ENCODE measurements around the gene APOC3. TPM values are rescaled to one million over a fixed set of nuclear protein-coding genes. Genes with fewer than 3 reads are reported as not detected.

Gene APOC3
- total and polyA plus RNA-seq, 10 of the 15 experiments (the other 5 are each of a cell fraction or from before 2014, with no cell fraction given) = 1.9 TPM; not detected in 9

DNA sequence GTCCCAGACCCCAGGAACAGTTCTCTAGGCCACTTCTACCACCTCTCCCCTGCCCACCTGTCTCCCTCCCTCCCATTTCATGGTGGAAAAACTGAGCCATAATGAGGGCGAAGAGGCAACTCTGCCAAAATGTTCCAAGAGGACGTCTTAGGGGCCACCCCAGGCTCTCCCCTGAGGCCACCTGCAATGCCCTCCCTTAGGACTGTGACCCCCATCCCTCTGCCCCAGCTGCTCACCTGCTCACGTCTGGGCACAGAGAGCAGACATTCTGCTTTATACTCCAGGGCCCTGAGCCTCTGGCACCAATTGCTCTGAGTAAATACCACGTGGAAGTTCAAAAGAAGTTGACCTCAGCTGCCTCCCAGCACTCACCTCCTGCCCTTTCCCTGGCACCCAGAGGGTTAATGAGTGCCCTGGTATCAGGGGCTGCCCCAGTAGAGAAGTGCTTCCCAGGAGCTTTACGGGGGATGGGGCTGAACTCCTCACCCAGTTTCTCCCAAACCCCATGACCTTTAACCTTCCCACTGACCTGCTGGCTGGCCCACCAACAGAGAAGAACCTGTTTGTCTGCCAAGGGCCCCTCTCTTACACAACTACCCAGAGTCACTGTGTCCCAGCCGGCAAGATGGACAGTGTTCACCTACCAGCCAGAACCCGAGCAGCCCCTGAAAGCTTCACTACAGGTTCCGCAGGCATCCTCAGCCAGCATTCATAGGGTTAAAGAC, 37.4 kb upstream of the APOC3 start:
- BruUV-seq (replicated peaks) = no TSS peak

DNA sequence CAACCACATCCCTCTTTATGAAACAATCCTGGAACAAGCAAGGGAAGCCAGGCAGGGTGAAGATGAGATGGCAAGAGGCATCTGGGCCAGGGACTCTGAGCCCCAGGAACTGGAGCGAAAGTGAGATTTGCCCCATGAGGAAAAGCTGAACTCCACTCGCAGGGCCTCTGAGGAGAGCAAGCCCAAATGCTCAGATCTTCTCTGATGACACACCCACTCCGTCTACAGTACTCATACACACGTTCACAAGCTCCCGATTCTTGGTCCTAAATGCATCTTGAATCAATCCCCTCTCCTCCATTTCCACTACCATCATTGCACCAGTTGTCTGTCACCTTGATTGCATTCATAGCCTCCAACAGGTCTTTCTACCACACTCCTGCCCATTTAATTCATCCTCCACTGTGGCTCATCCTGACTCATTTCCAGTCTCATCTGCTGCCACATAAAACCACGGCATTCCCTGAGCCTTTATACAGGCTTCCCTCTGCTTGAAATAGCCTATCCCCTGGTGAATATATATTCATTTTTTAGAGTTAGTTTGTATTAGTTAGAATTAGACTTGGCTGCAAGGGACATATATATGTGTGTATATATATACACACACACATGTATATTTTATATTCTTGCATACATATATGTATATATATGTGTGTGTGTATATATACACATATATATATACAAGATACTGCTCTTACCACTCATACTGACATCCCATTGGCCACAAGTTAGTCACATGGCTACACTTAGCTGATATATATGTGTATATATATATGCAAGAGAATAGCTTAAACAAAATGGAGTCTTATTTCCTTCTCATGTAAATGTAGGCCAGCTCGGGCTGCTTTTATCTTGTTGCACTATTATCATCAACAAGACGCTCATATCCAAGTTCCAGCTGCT, 36.6 kb upstream of the APOC3 start:
- in situ Hi-C loops (cut with MboI) (no loop called here), intact Hi-C loops (cut with micrococcal nuclease; ENCODE audit: unreplicated experiment) (loop anchor here (5.0 kb wide), 1 partner anchor 434 kb away; no protein-coding TSS in a partner anchor)
- Histone ChIP-seq H3K9ac (ENCODE audit: control insufficient read depth, insufficient read depth, low read length) (no peak overlapping the region), H3K27ac (ENCODE audit: control insufficient read depth, insufficient read depth) (no peak overlapping the region), H4K20me1 (ENCODE audit: control insufficient read depth, insufficient read depth) (no peaks in the 10 kb centered on the region), H3K4me1 (ENCODE audit: control insufficient read depth, insufficient read depth, low read length) (peaks cover 9% of the 10 kb centered on the region), H3K36me3 (ENCODE audit: control insufficient read depth in 2 of 2, insufficient read depth in 2 of 2, low read length in 1 of 2) (no peaks in the 10 kb centered on the region), H3K9me3 (replicated peaks; ENCODE audit: control insufficient read depth, insufficient read depth, low read length) (no peaks in the 10 kb centered on the region), H3K4me2 (ENCODE audit: control insufficient read depth, insufficient read depth) (no peak overlapping the region), H3K79me2 (ENCODE audit: control insufficient read depth, insufficient read depth, low read length) (no peaks in the 10 kb centered on the region; the same call in 1 of the 2 replicates), H3K27me3 (replicated peaks in 1 of 2; ENCODE audit: control insufficient read depth in 2 of 2, insufficient read depth in 2 of 2, low read length in 1 of 2) (no peaks in the 10 kb centered on the region), H2AFZ (ENCODE audit: control insufficient read depth, low read depth, low read length) (no peak overlapping the region), H3K4me3 (no peak overlapping the region)
- ChIA-PET CTCF (interaction anchor here (0.6 to 10.9 kb wide), 12 partner anchors 10 to 433 kb away, joined by 3 to 183 read pairs (median 4); partner anchors contain the start of gene APOA1), POLR2A (interaction anchor here (0.9 kb wide), 1 partner anchor 18 kb away, joined by 4 read pairs; no protein-coding TSS in a partner anchor), SMC1A (ENCODE audit: uncharacterized antibody, unreplicated experiment) (interaction anchor here (0.6 to 5.1 kb wide), 6 partner anchors 12 to 437 kb away, joined by 3 to 42 read pairs (median 4); no protein-coding TSS in a partner anchor), RAD21 (ENCODE audit: unreplicated experiment) (interaction anchor here (0.8 to 3.5 kb wide), 4 partner anchors 42 to 313 kb away, joined by 3 to 56 read pairs (median 8); partner anchors contain the start of gene APOA1)
- no peak for FAIRE-seq
- ATAC-seq = no peak
- 54% methylated on average over 8 of the region's 8 CpGs for WGBS (ENCODE audit: insufficient coverage, insufficient replicate concordance, low lambda C conversion rate, missing lambda C conversion rate)
- TF ChIP-seq IKZF1 (conservative IDR thresholded peaks at IDR 0.05) (no peak), WRNIP1 (IDR thresholded peaks at IDR 0.05; ENCODE audit: borderline replicate concordance, low read depth, low read length) (no peak), NFXL1 (IDR thresholded peaks at IDR 0.05; ENCODE audit: borderline replicate concordance) (no peak), ZZZ3 (IDR thresholded peaks at IDR 0.05; ENCODE audit: control insufficient read depth, insufficient read length, low read depth) (no peak)
- TF ChIP-seq, protein P1, sequence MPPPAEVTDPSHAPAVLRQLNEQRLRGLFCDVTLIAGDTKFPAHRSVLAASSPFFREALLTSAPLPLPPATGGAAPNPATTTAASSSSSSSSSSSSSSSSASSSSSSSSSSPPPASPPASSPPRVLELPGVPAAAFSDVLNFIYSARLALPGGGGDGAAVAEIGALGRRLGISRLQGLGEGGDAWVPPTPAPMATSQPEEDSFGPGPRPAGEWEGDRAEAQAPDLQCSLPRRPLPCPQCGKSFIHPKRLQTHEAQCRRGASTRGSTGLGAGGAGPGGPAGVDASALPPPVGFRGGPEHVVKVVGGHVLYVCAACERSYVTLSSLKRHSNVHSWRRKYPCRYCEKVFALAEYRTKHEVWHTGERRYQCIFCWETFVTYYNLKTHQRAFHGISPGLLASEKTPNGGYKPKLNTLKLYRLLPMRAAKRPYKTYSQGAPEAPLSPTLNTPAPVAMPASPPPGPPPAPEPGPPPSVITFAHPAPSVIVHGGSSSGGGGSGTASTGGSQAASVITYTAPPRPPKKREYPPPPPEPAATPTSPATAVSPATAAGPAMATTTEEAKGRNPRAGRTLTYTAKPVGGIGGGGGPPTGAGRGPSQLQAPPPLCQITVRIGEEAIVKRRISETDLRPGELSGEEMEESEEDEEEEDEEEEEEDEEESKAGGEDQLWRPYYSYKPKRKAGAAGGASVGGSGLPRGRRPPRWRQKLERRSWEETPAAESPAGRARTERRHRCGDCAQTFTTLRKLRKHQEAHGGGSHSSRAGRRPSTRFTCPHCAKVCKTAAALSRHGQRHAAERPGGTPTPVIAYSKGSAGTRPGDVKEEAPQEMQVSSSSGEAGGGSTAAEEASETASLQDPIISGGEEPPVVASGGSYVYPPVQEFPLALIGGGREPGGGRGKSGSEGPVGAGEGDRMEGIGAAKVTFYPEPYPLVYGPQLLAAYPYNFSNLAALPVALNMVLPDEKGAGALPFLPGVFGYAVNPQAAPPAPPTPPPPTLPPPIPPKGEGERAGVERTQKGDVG (CRISPR knock-in tag; IDR thresholded peaks at IDR 0.05) = no peak
- no peak for DNase-seq (ENCODE audit: low read depth, low spot score)
- no TSS peak for BruUV-seq (replicated peaks)

More for the DNA sequence above, 37.4 kb upstream of the APOC3 start:
- Histone ChIP-seq H3K27ac (ENCODE audit: control insufficient read depth, insufficient read depth) (no peak overlapping the region), H3K36me3 (ENCODE audit: control insufficient read depth in 2 of 2, insufficient read depth in 2 of 2, low read length in 1 of 2) (no peaks in the 10 kb centered on the region), H2AFZ (ENCODE audit: control insufficient read depth, low read depth, low read length) (no peak overlapping the region), H3K4me2 (ENCODE audit: control insufficient read depth, insufficient read depth) (no peak overlapping the region), H3K27me3 (replicated peaks in 1 of 2; ENCODE audit: control insufficient read depth in 2 of 2, insufficient read depth in 2 of 2, low read length in 1 of 2) (no peaks in the 10 kb centered on the region), H3K9me3 (replicated peaks; ENCODE audit: control insufficient read depth, insufficient read depth, low read length) (no peaks in the 10 kb centered on the region), H3K9ac (ENCODE audit: control insufficient read depth, insufficient read depth, low read length) (no peak overlapping the region), H4K20me1 (ENCODE audit: control insufficient read depth, insufficient read depth) (no peaks in the 10 kb centered on the region), H3K4me1 (ENCODE audit: control insufficient read depth, insufficient read depth, low read length) (peaks cover 10% of the 10 kb centered on the region), H3K4me3 (no peak overlapping the region), H3K79me2 (ENCODE audit: control insufficient read depth, insufficient read depth, low read length) (peaks cover 8% of the 10 kb centered on the region)
- ChIA-PET RAD21 (ENCODE audit: unreplicated experiment) (interaction anchor here (0.6 to 3.5 kb wide), 9 partner anchors 21 to 434 kb away, joined by 3 to 56 read pairs (median 5); partner anchors contain the start of gene APOA1), POLR2A (no interaction called here), SMC1A (ENCODE audit: uncharacterized antibody, unreplicated experiment) (interaction anchor here (0.6 to 7.5 kb wide), 7 partner anchors 13 to 438 kb away, joined by 3 to 46 read pairs (median 4); no protein-coding TSS in a partner anchor), CTCF (interaction anchor here (0.6 to 10.9 kb wide), 12 partner anchors 9 to 434 kb away, joined by 3 to 183 read pairs (median 4); partner anchors contain the start of gene APOA1)
- DNase-seq (ENCODE audit: low read depth, low spot score) (no peak), ATAC-seq (no peak), FAIRE-seq (no peak)
- in situ Hi-C loops (cut with MboI) (no loop called here), intact Hi-C loops (cut with micrococcal nuclease; ENCODE audit: unreplicated experiment) (loop anchor here (5.0 kb wide), 1 partner anchor 435 kb away; no protein-coding TSS in a partner anchor)
- 40% methylated on average over 8 of the region's 8 CpGs for WGBS (ENCODE audit: insufficient coverage, insufficient replicate concordance, low lambda C conversion rate, missing lambda C conversion rate)
- no peak for TF ChIP-seq TCF7 (IDR thresholded peaks at IDR 0.05; ENCODE audit: borderline replicate concordance)
- TF ChIP-seq MTA2 (IDR thresholded peaks at IDR 0.05; ENCODE audit: low read depth) = no peak
